Brain microvascular endothelial cell (primary cell): Measurements from ENCODE around the gene LRRC18.

Source experiments
- DNase-seq: peaks from one replicate; pipeline ENCODE4 v3.0.0-alpha.2; 2020
- H3K27ac ChIP-seq: fragments of 250-450 bp; sonication (Bioruptor Pico); 2 replicates; pipeline ENCODE4 v1.5.1; 2020; ENCODE audit warnings: mild to moderate bottlenecking, moderate library complexity
- H3K27me3 ChIP-seq: fragments of 250-450 bp; sonication (Bioruptor Pico); replicated peaks from 2 replicates; pipeline ENCODE4 v1.5.1; 2020; ENCODE audit warnings: mild to moderate bottlenecking
- H3K36me3 ChIP-seq: fragments of 250-450 bp; sonication (Bioruptor Pico); replicated peaks from 2 replicates; pipeline ENCODE4 v1.5.1; 2020; ENCODE audit warnings: mild to moderate bottlenecking
- H3K4me3 ChIP-seq: 2 replicates; pipeline ENCODE4 v1.5.1; 2011; ENCODE audit warnings: low read depth, mild to moderate bottlenecking, control low read depth, low read length, moderate library complexity
- CTCF ChIP-seq: IDR thresholded peaks from 2 replicates; pipeline ENCODE4 v1.5.1; 2011; ENCODE audit warnings: low read depth, mild to moderate bottlenecking, moderate library complexity, low read length, control low read depth, inconsistent platforms; ENCODE audit errors: missing control alignments
- in situ Hi-C: cut with HindIII; loops from 2 replicates; pipeline ENCODE4 v1.10.0; 2017; ENCODE audit warnings: low sequenced_read_pairs, low pct_ligation_motif_present

LRRC18 gene

GRCh38 chr10:48894911-48895802 is 44.5 kb downstream of the LRRC18 start:
- in situ Hi-C loops = no loop called here
- no peak for DNase-seq
- no peak for TF ChIP-seq CTCF
- Histone ChIP-seq H3K4me3 (no peak overlapping the region), H3K27me3 (no peaks in the 10 kb centered on the region), H3K27ac (no peak overlapping the region), H3K36me3 (no peaks in the 10 kb centered on the region)

- Histone ChIP-seq H3K27ac (no peak overlapping the region), H3K27me3 (no peaks in the 10 kb centered on the region), H3K36me3 (no peaks in the 10 kb centered on the region), H3K4me3 (no peak overlapping the region)
- no peak for TF ChIP-seq CTCF
- in situ Hi-C loops = no loop called here
- no peak for DNase-seq
Observed at GRCh38 chr10:48890888-48891850, 48.5 kb downstream of the LRRC18 start.

GRCh38 chr10:48887982-48888381 is 51.7 kb downstream of the LRRC18 start:
- no peak for DNase-seq
- no peak overlapping the region for H3K4me3 ChIP-seq
- no peak overlapping the region for H3K27ac ChIP-seq
- in situ Hi-C loops = no loop called here
- TF ChIP-seq CTCF = no peak
- H3K36me3 ChIP-seq = no peaks in the 10 kb centered on the region
- H3K27me3 ChIP-seq = no peaks in the 10 kb centered on the region

- peak; percentile 19 for DNase-seq
Observed at GRCh38 chr10:48885376-48885775, 54.3 kb downstream of the LRRC18 start.

More at GRCh38 chr10:48885376-48885775, 54.3 kb downstream of the LRRC18 start:
- Histone ChIP-seq H3K36me3 (no peaks in the 10 kb centered on the region), H3K4me3 (no peak overlapping the region), H3K27me3 (no peaks in the 10 kb centered on the region), H3K27ac (no peak overlapping the region)
- in situ Hi-C loops = no loop called here
- TF ChIP-seq CTCF = peak; percentile 56
